PC-3 (cell line): ENCODE results near the gene TMEM190. TPM values are rescaled to one million over a fixed set of nuclear protein-coding genes. Genes with fewer than 3 reads are reported as not detected.
"Not testable (repeated sequence)": the region's sequence is repeated elsewhere in the genome, so short reads cannot be mapped to it uniquely, and the experiment has no call there.

Experiments
- ATAC-seq: fragments of 200-7000 bp; cut with Tn5 transposase; 2 replicates; pipeline ENCODE4 v1.9.1; 2020; ENCODE audit warnings: mild to moderate bottlenecking, moderate library complexity
- BruUV-seq: library from RNA; stranded (reverse); fragments of 400-500 nt; replicated peaks from 2 replicates; lab custom pipeline; 2021; lab: Mats Ljungman, UMichigan
- CTCF ChIA-PET: fragments of 300-600 bp; sonication (Branson Sonifier 250); formaldehyde crosslinking; loops from one replicate; lab custom pipeline; 2022; ENCODE audit warnings: antibody characterized with exemption; lab: Charles Lee
- POLR2A ChIA-PET: fragments of 300-600 bp; sonication (Branson Sonifier 250); formaldehyde crosslinking; loops from one replicate; lab custom pipeline; 2022; ENCODE audit warnings: antibody characterized with exemption; ENCODE audit not compliant: unreplicated experiment; lab: Charles Lee
- DNase-seq: peaks from one replicate; pipeline ENCODE4 v3.0.0-alpha.2; 2015
- H2AFZ ChIP-seq: fragments of 300-600 bp; sonication (generic); 2 replicates; pipeline ENCODE4 v1.6.0; 2016; ENCODE audit warnings: antibody characterized with exemption, low read length
- H3F3A ChIP-seq: fragments of 300-600 bp; sonication (generic); one replicate; pipeline ENCODE4 v1.6.0; 2017; ENCODE audit warnings: antibody characterized with exemption, low read length, control low read depth, mild to moderate bottlenecking; ENCODE audit not compliant: unreplicated experiment
- H3K27ac ChIP-seq: fragments of 300-600 bp; sonication (generic); 2 replicates; pipeline ENCODE4 v1.5.1; 2016; ENCODE audit warnings: mild to moderate bottlenecking, low read length
- H3K27me3 ChIP-seq: fragments of 300-600 bp; sonication (generic); 2 replicates; pipeline ENCODE4 v1.6.1; 2016; ENCODE audit warnings: low read length, mixed read lengths
- H3K36me3 ChIP-seq: fragments of 300-600 bp; sonication (generic); 2 replicates; pipeline ENCODE4 v1.6.1; 2016; ENCODE audit warnings: low read depth, mixed run types, low read length, mixed read lengths
- H3K4me1 ChIP-seq: fragments of 300-600 bp; sonication (generic); 2 replicates; pipeline ENCODE4 v1.5.1; 2016; ENCODE audit warnings: low read length; ENCODE audit not compliant: insufficient read depth
- H3K4me2 ChIP-seq: fragments of 300-600 bp; sonication (generic); 2 replicates; pipeline ENCODE4 v1.6.0; 2016; ENCODE audit warnings: low read length
- H3K4me3 ChIP-seq: fragments of 300-600 bp; sonication (generic); 2 replicates; pipeline ENCODE4 v1.5.1; 2016; ENCODE audit warnings: mild to moderate bottlenecking, low read length, mixed read lengths
- H3K79me2 ChIP-seq: fragments of 300-600 bp; sonication (generic); 2 replicates; pipeline ENCODE4 v1.6.1; 2017; ENCODE audit warnings: low read length, mixed read lengths
- H3K9ac ChIP-seq: fragments of 300-600 bp; sonication (generic); 2 replicates; pipeline ENCODE4 v1.6.0; 2016; ENCODE audit warnings: mild to moderate bottlenecking, low read length
- H3K9me2 ChIP-seq: fragments of 300-600 bp; sonication (generic); replicated peaks from 2 replicates; pipeline ENCODE4 v1.6.1; 2016; ENCODE audit warnings: mixed run types, low read length, mixed read lengths
- H3K9me3 ChIP-seq: fragments of 300-600 bp; sonication (generic); 2 replicates; pipeline ENCODE4 v1.6.1; 2016; ENCODE audit warnings: low read length, mixed read lengths
- H4K20me1 ChIP-seq: fragments of 300-600 bp; sonication (generic); 2 replicates; pipeline ENCODE4 v1.6.1; 2016; ENCODE audit warnings: low read length, mixed read lengths
- CTCF ChIP-seq: fragments of 300-600 bp; sonication (generic); conservative IDR thresholded peaks from 2 replicates; pipeline ENCODE4 v1.5.1; 2017; ENCODE audit warnings: antibody characterized with exemption, low read depth, mild to moderate bottlenecking, low read length
- EZH2 ChIP-seq: fragments of 300-600 bp; sonication (generic); IDR thresholded peaks from one replicate; pipeline ENCODE4 v1.6.1; 2017; ENCODE audit warnings: antibody characterized with exemption, mild to moderate bottlenecking, low read length; ENCODE audit not compliant: unreplicated experiment
- EZH2phosphoT487 ChIP-seq: fragments of 300-600 bp; sonication (generic); IDR thresholded peaks from 2 replicates; pipeline ENCODE4 v1.6.1; 2018; ENCODE audit warnings: mild to moderate bottlenecking, antibody characterized with exemption, low read length, borderline replicate concordance
- intact Hi-C: fragments of 100-400 bp; cut with micrococcal nuclease; formaldehyde crosslinking; loops from 2 replicates; pipeline ENCODE4 v1.9.0; 2023
- total RNA-seq: library from RNA; depleted of rRNA; stranded (reverse); fragments of >200 nt; gene quantifications from 2 replicates; pipeline ENCODE4 v1.2.3, GENCODE V29; 2014

Gene TMEM190
- total RNA-seq, 1 experiment from 2014 or later = not detected

GRCh38 chr19:55398200-55398925, 21.7 kb downstream of the TMEM190 start:
- no TSS peak for BruUV-seq
- ATAC-seq = no peak
- H3K9ac ChIP-seq = no peak overlapping the region
- peaks cover 33% of the 10 kb centered on the region for H4K20me1 ChIP-seq
- no peak overlapping the region for H2AFZ ChIP-seq
- peaks cover 26% of the 10 kb centered on the region for H3F3A ChIP-seq
- intact Hi-C loops = no loop called here
- peaks cover 16% of the 10 kb centered on the region for H3K79me2 ChIP-seq
- H3K9me3 ChIP-seq = no peaks in the 10 kb centered on the region
- no peak overlapping the region for H3K4me3 ChIP-seq
- DNase-seq = no peak
- no peaks in the 10 kb centered on the region for H3K9me2 ChIP-seq
- TF ChIP-seq EZH2phosphoT487 = no peak
- TF ChIP-seq CTCF = no peak
- TF ChIP-seq EZH2 = no peak
- no peak overlapping the region for H3K27ac ChIP-seq
- ChIA-PET CTCF (no interaction called here), POLR2A (no interaction called here)
- H3K27me3 ChIP-seq = no peaks in the 10 kb centered on the region
- H3K4me2 ChIP-seq = no peak overlapping the region
- no peaks in the 10 kb centered on the region for H3K4me1 ChIP-seq
- peaks cover 30% of the 10 kb centered on the region for H3K36me3 ChIP-seq

- Histone ChIP-seq H3K4me3 (no peak overlapping the region), H3K27me3 (no peaks in the 10 kb centered on the region), H3K4me1 (peaks cover 3% of the 10 kb centered on the region), H3K79me2 (peaks cover 34% of the 10 kb centered on the region), H3F3A (peaks cover 26% of the 10 kb centered on the region), H3K9ac (no peak overlapping the region), H2AFZ (no peak overlapping the region), H3K9me3 (no peaks in the 10 kb centered on the region), H3K27ac (no peak overlapping the region), H3K4me2 (no peak overlapping the region), H3K36me3 (peaks cover 43% of the 10 kb centered on the region), H3K9me2 (no peaks in the 10 kb centered on the region), H4K20me1 (peaks cover 49% of the 10 kb centered on the region)
- ChIA-PET POLR2A (no interaction called here), CTCF (no interaction called here)
- ATAC-seq = no peak
- DNase-seq = no peak
- intact Hi-C loops = no loop called here
- TF ChIP-seq EZH2phosphoT487 (no peak), CTCF (no peak), EZH2 (no peak)
- no TSS peak for BruUV-seq
These were observed 23.9 kb downstream of the TMEM190 start for GRCh38 chr19:55400281-55401087.

- H3K4me1 ChIP-seq = peaks cover 12% of the 10 kb centered on the region
- H3F3A ChIP-seq = peaks cover 26% of the 10 kb centered on the region
- ATAC-seq = not testable (repeated sequence)
These were observed 24.8 kb downstream of the TMEM190 start for GRCh38 chr19:55401390-55401789.

More at GRCh38 chr19:55401390-55401789, 24.8 kb downstream of the TMEM190 start:
- H3K4me2 ChIP-seq, H2AFZ ChIP-seq, H3K9ac ChIP-seq, DNase-seq, BruUV-seq, H3K9me2 ChIP-seq, H3K27me3 ChIP-seq, intact Hi-C loops, H3K4me3 ChIP-seq, CTCF ChIA-PET, POLR2A ChIA-PET, H3K9me3 ChIP-seq, H3K27ac ChIP-seq: not testable (repeated sequence)
- Histone ChIP-seq H3K79me2 (peaks cover 43% of the 10 kb centered on the region), H4K20me1 (peaks cover 58% of the 10 kb centered on the region), H3K36me3 (peaks cover 52% of the 10 kb centered on the region)
